BLaER1 treated with 17β-estradiol and CSF1 and Interleukin-3, amounts not matched to agents 10 nM and 100 nM (cell line): Measurements from ENCODE around the gene PPP1R12B.

Source experiments
- H3K27ac ChIP-seq, 11 experiments: shearing (Covaris generic); formaldehyde crosslinking; 2 replicates each; pipeline ENCODE4 v1.8.1; 2022
- H3K27me3 ChIP-seq, 11 experiments: shearing (Covaris generic); formaldehyde crosslinking; 2 replicates each; pipeline ENCODE4 v1.8.1; 2022
- H3K36me3 ChIP-seq, 11 experiments: shearing (Covaris generic); formaldehyde crosslinking; 2 replicates each; pipeline ENCODE4 v1.8.1; 2022
- H3K4me1 ChIP-seq, 10 experiments: shearing (Covaris generic); formaldehyde crosslinking; 2 replicates each; pipeline ENCODE4 v1.8.1; 2022
- H3K4me2 ChIP-seq, 11 experiments: shearing (Covaris generic); formaldehyde crosslinking; 2 replicates each; pipeline ENCODE4 v1.8.1; 2022
- H3K4me3 ChIP-seq, 10 experiments: shearing (Covaris generic); formaldehyde crosslinking; 2 replicates each; pipeline ENCODE4 v1.8.1; 2022
- H3K9ac ChIP-seq, 11 experiments: shearing (Covaris generic); formaldehyde crosslinking; 2 replicates each; pipeline ENCODE4 v1.8.1; 2022
- H3K9me3 ChIP-seq, 11 experiments: shearing (Covaris generic); formaldehyde crosslinking; replicated peaks in 1 of 11; 2 replicates each; pipeline ENCODE4 v1.8.1; 2022
- H4K20me1 ChIP-seq, 11 experiments: shearing (Covaris generic); formaldehyde crosslinking; 2 replicates each; pipeline ENCODE4 v1.8.1; 2022
- Cebpa-rat ChIP-seq, 11 experiments: shearing (Covaris generic); IDR thresholded peaks; 2 replicates each; pipeline ENCODE4 v1.8.1; 2022

Gene PPP1R12B

GRCh38 chr1:202571719-202572339 lies 223.3 kb downstream of the PPP1R12B start:
- Histone ChIP-seq H3K9ac (no peak overlapping the region), H4K20me1 (peaks cover 0 to 5% (median 0%) of the 10 kb centered on the region in 11 experiments; a peak in 4 of 22 replicates), H3K9me3 (no peaks in the 10 kb centered on the region), H3K4me2 (no peak overlapping the region), H3K27me3 (peaks cover 0 to 65% (median 0%) of the 10 kb centered on the region in 11 experiments; a peak in 4 of 22 replicates), H3K4me1 (no peaks in the 10 kb centered on the region), H3K36me3 (peaks cover 0 to 42% (median 18%) of the 10 kb centered on the region in 11 experiments; a peak in 10 of 22 replicates), H3K27ac (no peak overlapping the region), H3K4me3 (no peak overlapping the region)
- no peak for TF ChIP-seq Cebpa-rat (IDR thresholded peaks at IDR 0.05)

GRCh38 chr1:202572867-202573266 lies 224.4 kb downstream of the PPP1R12B start:
- H3K9me3 ChIP-seq: no peaks in the 10 kb centered on the region
- H3K9ac ChIP-seq: no peak overlapping the region
- H3K4me3 ChIP-seq: no peak overlapping the region
- H4K20me1 ChIP-seq: peaks cover 0 to 5% (median 0%) of the 10 kb centered on the region in 11 experiments; a peak in 4 of 22 replicates
- no peaks in the 10 kb centered on the region for H3K4me1 ChIP-seq
- H3K27me3 ChIP-seq: peaks cover 0 to 75% (median 0%) of the 10 kb centered on the region in 11 experiments; a peak in 4 of 22 replicates
- H3K4me2 ChIP-seq: no peak overlapping the region
- TF ChIP-seq Cebpa-rat (IDR thresholded peaks at IDR 0.05): no peak
- peaks cover 0 to 34% (median 12%) of the 10 kb centered on the region in 11 experiments; a peak in 9 of 22 replicates for H3K36me3 ChIP-seq
- no peak overlapping the region for H3K27ac ChIP-seq

GRCh38 chr1:202575918-202576653 lies 227.6 kb downstream of the PPP1R12B start:
- TF ChIP-seq Cebpa-rat (IDR thresholded peaks at IDR 0.05): no peak
- H3K27ac ChIP-seq: no peak overlapping the region
- H3K4me1 ChIP-seq: peaks cover 0 to 18% (median 15%) of the 10 kb centered on the region in 10 experiments; a peak in 16 of 20 replicates

DNA sequence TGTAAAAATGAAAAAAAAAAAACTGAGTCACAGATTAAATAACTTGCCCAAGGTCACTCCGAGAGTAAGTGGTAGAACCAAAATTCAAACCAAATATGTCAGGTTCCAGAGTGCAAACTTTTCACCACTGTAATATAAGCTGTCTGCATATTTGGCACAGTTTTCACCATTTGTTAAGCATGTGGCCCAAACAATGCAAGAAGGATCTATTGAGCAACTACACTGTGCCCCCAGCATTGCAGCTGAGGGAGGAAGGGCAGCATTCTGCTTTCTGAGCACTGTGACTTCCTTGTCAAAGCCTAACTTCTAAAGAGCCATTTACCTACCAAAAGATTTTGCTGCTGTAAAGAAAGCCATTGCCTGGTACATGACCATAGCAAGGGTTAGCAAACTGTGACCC lies 228.3 kb downstream of the PPP1R12B start:
- H3K27me3 ChIP-seq: peaks cover 0 to 94% (median 0%) of the 10 kb centered on the region in 11 experiments; a peak in 4 of 22 replicates
- H3K27ac ChIP-seq: no peak overlapping the region
- peaks cover 0 to 36% (median 5%) of the 10 kb centered on the region in 11 experiments; a peak in 7 of 22 replicates for H3K36me3 ChIP-seq
- peaks cover 0 to 25% (median 19%) of the 10 kb centered on the region in 10 experiments; a peak in 16 of 20 replicates for H3K4me1 ChIP-seq
- no peaks in the 10 kb centered on the region for H3K9me3 ChIP-seq
- no peak overlapping the region for H3K9ac ChIP-seq
- no peak for TF ChIP-seq Cebpa-rat (IDR thresholded peaks at IDR 0.05)
- H3K4me3 ChIP-seq: no peak overlapping the region
- no peak overlapping the region for H3K4me2 ChIP-seq
- H4K20me1 ChIP-seq: peaks cover 0 to 10% (median 0%) of the 10 kb centered on the region in 11 experiments; a peak in 3 of 22 replicates

More at GRCh38 chr1:202575918-202576653, 227.6 kb downstream of the PPP1R12B start:
- Histone ChIP-seq H3K27me3 (peaks cover 0 to 87% (median 0%) of the 10 kb centered on the region in 11 experiments; a peak in 4 of 22 replicates), H3K4me2 (no peak overlapping the region), H3K9ac (no peak overlapping the region), H3K4me3 (no peak overlapping the region), H3K36me3 (peaks cover 0 to 28% (median 5%) of the 10 kb centered on the region in 11 experiments; a peak in 7 of 22 replicates), H4K20me1 (peaks cover 0 to 10% (median 0%) of the 10 kb centered on the region in 11 experiments; a peak in 4 of 22 replicates), H3K9me3 (no peaks in the 10 kb centered on the region)

DNA sequence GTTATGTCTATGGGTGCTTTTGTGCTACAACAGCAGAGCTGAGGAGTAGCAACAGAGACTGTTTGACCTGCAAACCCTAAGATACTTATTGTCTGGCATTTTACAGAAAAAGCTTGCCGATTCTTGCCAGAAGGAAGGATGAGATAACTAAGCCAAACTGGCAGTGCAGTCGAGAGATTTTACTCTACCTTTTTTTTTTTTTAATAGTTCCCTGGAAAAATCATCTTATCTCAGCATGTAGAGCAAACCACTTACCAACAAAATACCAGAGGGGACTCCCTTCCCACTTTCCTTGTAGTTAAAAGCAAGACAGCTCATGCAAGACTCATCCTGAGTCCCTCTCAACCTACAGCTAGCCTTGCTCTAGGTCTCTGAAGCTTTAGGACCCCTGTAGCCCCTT lies 228.9 kb downstream of the PPP1R12B start:
- H3K9me3 ChIP-seq: no peaks in the 10 kb centered on the region
- H3K4me1 ChIP-seq: peaks cover 0 to 25% (median 19%) of the 10 kb centered on the region in 10 experiments; a peak in 16 of 20 replicates
- peaks cover 0 to 10% (median 0%) of the 10 kb centered on the region in 11 experiments; a peak in 2 of 22 replicates for H4K20me1 ChIP-seq
- TF ChIP-seq Cebpa-rat (IDR thresholded peaks at IDR 0.05): no peak
- H3K9ac ChIP-seq: no peak overlapping the region
- no peak overlapping the region for H3K4me3 ChIP-seq
- peaks cover 0 to 98% (median 0%) of the 10 kb centered on the region in 11 experiments; a peak in 4 of 22 replicates for H3K27me3 ChIP-seq
- H3K36me3 ChIP-seq: peaks cover 0 to 40% (median 5%) of the 10 kb centered on the region in 11 experiments; a peak in 7 of 22 replicates
- no peak overlapping the region for H3K27ac ChIP-seq
- H3K4me2 ChIP-seq: no peak overlapping the region

DNA sequence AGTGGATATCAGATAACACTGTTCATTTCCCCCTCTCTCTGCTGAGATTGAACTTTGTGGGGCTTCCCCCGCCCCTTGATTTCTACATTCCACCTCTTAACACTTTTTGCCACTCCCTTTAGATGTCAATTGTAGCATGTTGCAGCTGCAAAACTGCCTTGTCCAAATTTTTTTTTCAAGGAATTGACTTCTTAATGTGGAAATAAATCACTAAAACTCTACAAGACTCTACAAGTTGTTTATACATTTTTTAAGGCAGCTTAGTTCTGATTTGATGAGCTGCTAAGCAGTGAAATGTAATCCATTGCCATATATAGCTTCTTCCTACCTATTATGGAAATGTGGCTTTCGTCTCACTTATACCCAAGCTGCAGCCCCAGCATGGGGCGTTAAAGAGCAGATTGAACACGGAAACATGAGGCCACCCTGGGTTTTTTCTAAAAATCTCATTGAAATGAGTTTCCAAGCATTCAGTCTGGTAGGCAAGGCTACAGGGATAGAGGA lies 229.6 kb downstream of the PPP1R12B start:
- Histone ChIP-seq H4K20me1 (peaks cover 0 to 10% (median 0%) of the 10 kb centered on the region in 11 experiments; a peak in 2 of 22 replicates), H3K9me3 (no peaks in the 10 kb centered on the region), H3K9ac (no peak overlapping the region), H3K4me1 (peaks cover 0 to 25% (median 19%) of the 10 kb centered on the region in 10 experiments; a peak in 16 of 20 replicates), H3K27ac (no peak overlapping the region), H3K27me3 (peaks cover 0 to 94% (median 0%) of the 10 kb centered on the region in 11 experiments; a peak in 4 of 22 replicates), H3K4me3 (no peak overlapping the region), H3K4me2 (no peak overlapping the region), H3K36me3 (peaks cover 0 to 36% (median 0%) of the 10 kb centered on the region in 11 experiments; a peak in 7 of 22 replicates)
- no peak for TF ChIP-seq Cebpa-rat (IDR thresholded peaks at IDR 0.05)

DNA sequence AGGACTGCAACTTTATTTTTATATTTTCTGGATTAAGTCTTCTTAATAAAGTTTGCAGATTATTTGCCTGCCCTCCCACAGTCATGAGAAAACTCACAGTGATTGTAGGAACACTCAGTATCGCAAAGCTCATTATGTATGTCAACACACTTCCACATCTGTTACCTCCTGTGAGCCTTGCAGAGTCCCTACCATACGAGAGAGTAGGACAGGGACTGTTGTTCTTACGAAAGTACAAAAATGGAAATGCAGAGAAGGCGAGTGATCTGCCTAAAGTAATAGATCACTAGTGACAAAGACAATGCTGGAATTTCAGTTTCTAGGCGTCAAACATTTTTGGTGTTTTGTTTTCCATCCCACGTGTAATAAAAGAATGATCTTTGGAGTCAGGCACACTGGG lies 230.1 kb downstream of the PPP1R12B start:
- Histone ChIP-seq H3K9ac (no peak overlapping the region), H3K9me3 (no peaks in the 10 kb centered on the region), H3K27ac (no peak overlapping the region), H3K27me3 (peaks cover 0 to 94% (median 0%) of the 10 kb centered on the region in 11 experiments; a peak in 4 of 22 replicates), H3K4me2 (no peak overlapping the region), H4K20me1 (peaks cover 0 to 10% (median 0%) of the 10 kb centered on the region in 11 experiments; a peak in 2 of 22 replicates), H3K4me3 (no peak overlapping the region), H3K36me3 (peaks cover 0 to 31% (median 0%) of the 10 kb centered on the region in 11 experiments; a peak in 6 of 22 replicates), H3K4me1 (peaks cover 0 to 25% (median 19%) of the 10 kb centered on the region in 10 experiments; a peak in 16 of 20 replicates)
- TF ChIP-seq Cebpa-rat (IDR thresholded peaks at IDR 0.05): no peak

DNA sequence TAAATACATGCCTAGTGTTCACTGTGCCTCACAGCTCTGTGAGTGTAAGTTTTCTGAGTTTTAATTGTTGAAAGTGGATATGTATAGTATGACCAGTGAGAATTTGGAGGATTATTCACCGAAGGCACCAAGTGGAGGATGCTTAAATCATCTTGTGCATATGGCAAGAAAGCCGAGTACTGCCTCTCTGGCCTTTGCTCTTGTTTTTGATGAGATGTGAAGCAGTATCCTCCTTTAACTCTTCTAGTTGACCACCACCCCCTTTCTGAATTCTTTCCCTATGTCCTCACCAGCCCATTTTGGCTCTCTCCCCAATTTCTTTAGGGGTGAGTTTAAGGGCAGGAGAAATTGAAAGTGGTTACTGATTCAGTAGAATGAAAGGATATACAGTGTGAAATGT lies 231.3 kb downstream of the PPP1R12B start:
- Histone ChIP-seq H3K4me3 (no peak overlapping the region), H3K36me3 (peaks cover 0 to 30% (median 0%) of the 10 kb centered on the region in 11 experiments; a peak in 6 of 22 replicates), H3K4me2 (peak overlapping the region in 9 of 11 experiments; percentile 19 to 91 (median 78); a peak in 15 of 22 replicates), H3K4me1 (peaks cover 0 to 25% (median 19%) of the 10 kb centered on the region in 10 experiments; a peak in 16 of 20 replicates), H4K20me1 (peaks cover 0 to 10% (median 0%) of the 10 kb centered on the region in 11 experiments; a peak in 1 of 22 replicates), H3K9ac (no peak overlapping the region), H3K27ac (no peak overlapping the region), H3K9me3 (no peaks in the 10 kb centered on the region), H3K27me3 (peaks cover 0 to 94% (median 0%) of the 10 kb centered on the region in 11 experiments; a peak in 4 of 22 replicates)
- no peak for TF ChIP-seq Cebpa-rat (IDR thresholded peaks at IDR 0.05)
